Peyer's patch (tissue), 4 donors: ENCODE results near the gene ZFP64. TPM values are rescaled to one million over a fixed set of nuclear protein-coding genes. Genes with fewer than 3 reads are reported as not detected.
"Not testable (repeated sequence)": the region's sequence is repeated elsewhere in the genome, so short reads cannot be mapped to it uniquely, and the experiment has no call there.

Experiments
- DNase-seq, 3 donors: peaks; one replicate each; pipeline ENCODE4 v3.0.0-alpha.2; 2017 to 2019
- H3K27ac ChIP-seq, 4 donors: fragments of 200-600 bp; sonication (generic); one replicate each; pipeline ENCODE4 v1.5.1; 2016 to 2019
- H3K27me3 ChIP-seq, 2 donors: fragments of 200-600 bp; sonication (generic); one replicate each; pipeline ENCODE4 v1.5.1; 2019
- H3K36me3 ChIP-seq, 3 donors: fragments of 200-600 bp; sonication (generic); one replicate each; pipeline ENCODE4 v1.5.1; 2016 to 2019
- H3K4me1 ChIP-seq, 4 donors: fragments of 200-600 bp; sonication (generic); one replicate each; pipeline ENCODE4 v1.5.1; 2016 to 2019
- H3K4me3 ChIP-seq, 4 donors: fragments of 200-600 bp; sonication (generic); 1 replicate in 3 of 4; 2 replicates in 1 of 4; pipeline ENCODE4 v1.5.1; 2016 to 2019; ENCODE audit warnings: mild to moderate bottlenecking in 1 of 4
- H3K9me3 ChIP-seq, 4 donors: fragments of 200-600 bp; sonication (generic); one replicate each; pipeline ENCODE4 v1.5.1; 2016 to 2019; ENCODE audit warnings: mild to moderate bottlenecking in 1 of 4
- POLR2A ChIP-seq, 2 donors: fragments of 450-650 bp; IDR thresholded peaks; one replicate each; pipeline ENCODE4 v1.5.1; 2017; ENCODE audit warnings: antibody characterized with exemption in 2 of 2, mild to moderate bottlenecking in 2 of 2, moderate library complexity in 2 of 2
- total RNA-seq, 4 donors: library from RNA; depleted of rRNA; stranded (reverse); fragments of >200 nt; gene quantifications; one replicate each; pipeline ENCODE4 v1.1.0, GENCODE V29; 2016
- TF ChIP-seq, protein P1 (sequence below), 6 experiments: fragments of 450-650 bp in 4 of 6; fragments of 200-600 bp in 2 of 6; sonication (generic) in 1 of 6; IDR thresholded peaks; one replicate each; pipeline ENCODE4 v1.5.1; 2017 to 2019; ENCODE audit warnings: antibody characterized with exemption in 6 of 6, mild to moderate bottlenecking in 3 of 6, moderate library complexity in 1 of 6

Gene ZFP64
- total RNA-seq, 4 donors from 2014 or later: 10.5 to 32.9 (median 16.1) TPM

DNA sequence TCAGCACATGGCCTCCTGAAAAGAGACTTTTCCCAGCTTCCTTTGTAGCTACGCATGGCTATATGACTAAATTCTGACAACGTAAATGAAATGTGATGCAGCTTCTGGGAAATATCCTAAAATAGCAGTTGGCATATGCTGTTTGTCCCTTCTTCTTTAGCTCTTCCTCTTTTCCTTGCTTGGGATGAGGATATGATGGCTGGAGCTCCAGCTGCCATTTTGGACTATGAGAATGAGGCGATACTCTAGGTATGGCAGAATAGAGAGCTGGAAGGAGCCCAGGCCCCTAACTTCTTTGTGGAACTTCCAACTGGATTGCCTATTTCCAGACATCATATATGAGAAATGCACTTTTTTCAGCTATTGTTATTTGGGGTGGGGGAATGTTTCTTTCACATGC is 5.3 kb upstream of the ZFP64 start:
- H3K4me3 ChIP-seq: no peak overlapping the region
- no peaks in the 10 kb centered on the region for H3K9me3 ChIP-seq
- no peak overlapping the region for H3K27ac ChIP-seq
- TF ChIP-seq, protein P1, sequence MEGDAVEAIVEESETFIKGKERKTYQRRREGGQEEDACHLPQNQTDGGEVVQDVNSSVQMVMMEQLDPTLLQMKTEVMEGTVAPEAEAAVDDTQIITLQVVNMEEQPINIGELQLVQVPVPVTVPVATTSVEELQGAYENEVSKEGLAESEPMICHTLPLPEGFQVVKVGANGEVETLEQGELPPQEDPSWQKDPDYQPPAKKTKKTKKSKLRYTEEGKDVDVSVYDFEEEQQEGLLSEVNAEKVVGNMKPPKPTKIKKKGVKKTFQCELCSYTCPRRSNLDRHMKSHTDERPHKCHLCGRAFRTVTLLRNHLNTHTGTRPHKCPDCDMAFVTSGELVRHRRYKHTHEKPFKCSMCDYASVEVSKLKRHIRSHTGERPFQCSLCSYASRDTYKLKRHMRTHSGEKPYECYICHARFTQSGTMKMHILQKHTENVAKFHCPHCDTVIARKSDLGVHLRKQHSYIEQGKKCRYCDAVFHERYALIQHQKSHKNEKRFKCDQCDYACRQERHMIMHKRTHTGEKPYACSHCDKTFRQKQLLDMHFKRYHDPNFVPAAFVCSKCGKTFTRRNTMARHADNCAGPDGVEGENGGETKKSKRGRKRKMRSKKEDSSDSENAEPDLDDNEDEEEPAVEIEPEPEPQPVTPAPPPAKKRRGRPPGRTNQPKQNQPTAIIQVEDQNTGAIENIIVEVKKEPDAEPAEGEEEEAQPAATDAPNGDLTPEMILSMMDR (IDR thresholded peaks at IDR 0.05): no peak
- no peak for TF ChIP-seq POLR2A (IDR thresholded peaks at IDR 0.05)
- no peak for DNase-seq
- no peaks in the 10 kb centered on the region for H3K36me3 ChIP-seq
- peaks cover 0 to 4% (median 0%) of the 10 kb centered on the region in 4 donors for H3K4me1 ChIP-seq
- H3K27me3 ChIP-seq: no peaks in the 10 kb centered on the region

DNA sequence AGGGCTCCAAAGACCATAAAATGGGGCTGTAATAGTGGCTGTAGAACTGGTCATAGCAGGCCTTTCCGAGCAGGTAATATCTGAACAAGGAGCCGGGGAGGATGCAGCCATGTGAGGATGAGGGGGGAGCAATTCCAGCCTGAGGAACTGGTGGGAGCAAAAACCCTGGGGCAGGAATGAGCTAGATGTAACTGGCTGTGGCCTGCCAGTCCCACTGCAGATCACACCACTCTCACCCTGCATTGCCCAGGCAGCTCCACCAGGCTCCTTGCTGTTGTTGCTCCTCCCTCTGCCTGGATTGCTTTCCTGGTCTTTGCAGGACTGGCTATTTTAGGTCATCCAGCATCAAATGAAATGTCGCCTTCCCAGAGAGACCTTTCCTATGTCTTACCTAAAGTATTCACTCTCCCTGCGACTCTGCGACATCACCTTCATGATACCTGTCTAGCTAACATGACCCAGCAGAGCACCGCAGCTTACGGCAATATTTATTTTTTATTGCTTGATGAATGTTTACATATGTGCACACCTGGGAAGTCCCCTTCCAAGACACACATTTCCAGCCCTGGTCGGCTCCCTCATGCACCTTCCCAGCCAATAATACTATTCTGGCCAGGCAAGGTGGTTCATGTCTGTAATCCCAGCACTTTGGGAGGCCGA is 2.4 kb upstream of the ZFP64 start:
- no peak overlapping the region for H3K27ac ChIP-seq
- H3K4me1 ChIP-seq: peaks cover 0 to 9% (median 0%) of the 10 kb centered on the region in 4 donors
- no peaks in the 10 kb centered on the region for H3K9me3 ChIP-seq
- no peaks in the 10 kb centered on the region for H3K36me3 ChIP-seq
- no peaks in the 10 kb centered on the region for H3K27me3 ChIP-seq
- TF ChIP-seq POLR2A (IDR thresholded peaks at IDR 0.05): no peak
- TF ChIP-seq, protein P1 (IDR thresholded peaks at IDR 0.05): no peak
- no peak for DNase-seq
- H3K4me3 ChIP-seq: no peak overlapping the region

DNA sequence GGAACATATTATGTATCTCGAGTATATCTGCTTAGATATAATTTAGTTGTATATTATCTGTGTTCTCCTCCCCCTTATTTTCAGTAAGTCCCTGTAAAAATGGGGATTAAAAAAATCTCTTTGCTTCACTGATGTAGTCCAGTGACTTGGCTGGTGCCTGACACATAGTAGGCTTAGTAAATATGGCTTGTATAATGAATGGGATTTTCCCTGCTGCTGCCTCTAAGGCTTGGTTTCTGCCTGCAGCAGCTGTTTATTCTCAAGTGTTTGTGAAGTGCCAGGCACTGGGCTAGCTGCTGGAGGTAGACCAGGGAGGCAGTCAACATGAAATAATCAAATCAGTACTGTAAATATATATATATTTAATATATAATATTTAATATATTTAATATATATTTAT is 1.6 kb upstream of the ZFP64 start:
- DNase-seq: no peak
- Histone ChIP-seq H3K27me3 (no peaks in the 10 kb centered on the region), H3K4me1 (peaks cover 0 to 9% (median 0%) of the 10 kb centered on the region in 4 donors), H3K9me3 (no peaks in the 10 kb centered on the region), H3K4me3 (no peak overlapping the region), H3K36me3 (no peaks in the 10 kb centered on the region), H3K27ac (no peak overlapping the region)
- no peak for TF ChIP-seq POLR2A (IDR thresholded peaks at IDR 0.05)
- TF ChIP-seq, protein P1 (IDR thresholded peaks at IDR 0.05): no peak

DNA sequence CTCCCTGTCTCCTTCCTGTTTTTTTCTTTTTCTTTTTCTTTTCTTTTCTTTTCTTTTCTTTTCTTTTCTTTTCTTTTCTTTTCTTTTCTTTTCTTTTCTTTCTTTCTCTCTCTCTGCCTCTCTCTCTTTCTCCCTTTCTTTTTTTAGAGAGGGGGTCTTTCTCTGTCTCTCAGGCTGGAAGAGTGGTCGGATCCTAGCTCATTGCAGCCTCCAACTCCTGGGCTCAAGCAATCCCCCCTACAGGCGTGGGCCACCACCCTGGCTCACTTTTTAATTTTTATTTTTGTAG is 1.1 kb upstream of the ZFP64 start:
- H3K4me1 ChIP-seq, H3K36me3 ChIP-seq, H3K9me3 ChIP-seq, H3K27me3 ChIP-seq, DNase-seq, H3K27ac ChIP-seq: not testable (repeated sequence)
- peak overlapping the region in 1 of 4 donors; percentile 71 for H3K4me3 ChIP-seq

DNA sequence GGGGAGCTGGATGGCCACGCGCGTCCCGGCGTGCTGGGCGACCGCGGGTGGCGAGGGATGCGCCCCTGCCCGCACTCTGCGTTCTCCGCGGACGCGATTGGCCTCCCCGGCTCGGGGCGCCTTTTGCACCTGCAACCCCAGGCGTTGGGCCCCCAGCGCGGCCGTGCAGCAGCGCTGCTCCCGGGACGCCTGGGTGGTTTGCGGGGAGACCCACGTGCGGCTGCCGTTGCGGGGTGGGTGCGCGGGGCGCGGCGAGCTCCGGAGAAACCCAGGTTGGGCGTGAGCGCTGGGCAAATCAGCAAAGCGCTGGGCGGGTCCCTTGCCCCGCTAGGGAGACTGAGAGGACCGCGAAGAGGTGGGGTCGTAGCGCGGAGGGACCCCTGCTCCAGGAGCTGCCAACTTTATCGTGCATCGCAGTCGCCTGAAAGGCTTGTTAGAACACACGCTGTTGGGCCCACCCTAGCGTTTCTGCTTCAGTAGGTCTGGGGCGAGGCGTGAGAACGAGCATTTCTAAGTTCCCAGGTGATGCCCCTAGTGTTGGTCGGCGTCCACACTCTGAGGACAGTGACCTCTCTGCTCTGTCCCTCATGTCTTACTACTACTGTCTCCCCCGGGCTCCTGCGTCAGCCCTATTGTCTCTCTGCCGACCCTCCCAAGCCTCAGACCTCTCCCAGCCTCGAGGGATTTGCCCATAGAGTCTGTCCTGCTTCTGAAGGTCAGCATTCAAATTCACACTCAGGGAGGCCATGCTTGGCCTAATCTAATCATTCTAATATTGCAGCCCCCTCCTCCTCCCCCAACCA is 538 bp upstream of the ZFP64 start:
- H3K4me1 ChIP-seq: peaks cover 0 to 9% (median 0%) of the 10 kb centered on the region in 4 donors
- H3K9me3 ChIP-seq: no peaks in the 10 kb centered on the region
- H3K27ac ChIP-seq: peak overlapping the region; percentile 88 to 94 (median 88)
- DNase-seq: peak; percentile 52 to 75 (median 70)
- H3K27me3 ChIP-seq: no peaks in the 10 kb centered on the region
- H3K4me3 ChIP-seq: peak overlapping the region; percentile 71 to 87 (median 86)
- no peak for TF ChIP-seq POLR2A (IDR thresholded peaks at IDR 0.05)
- TF ChIP-seq, protein P1 (IDR thresholded peaks at IDR 0.05): peak in 4 of 6 experiments; percentile 12 to 35 (median 32)
- no peaks in the 10 kb centered on the region for H3K36me3 ChIP-seq

DNA sequence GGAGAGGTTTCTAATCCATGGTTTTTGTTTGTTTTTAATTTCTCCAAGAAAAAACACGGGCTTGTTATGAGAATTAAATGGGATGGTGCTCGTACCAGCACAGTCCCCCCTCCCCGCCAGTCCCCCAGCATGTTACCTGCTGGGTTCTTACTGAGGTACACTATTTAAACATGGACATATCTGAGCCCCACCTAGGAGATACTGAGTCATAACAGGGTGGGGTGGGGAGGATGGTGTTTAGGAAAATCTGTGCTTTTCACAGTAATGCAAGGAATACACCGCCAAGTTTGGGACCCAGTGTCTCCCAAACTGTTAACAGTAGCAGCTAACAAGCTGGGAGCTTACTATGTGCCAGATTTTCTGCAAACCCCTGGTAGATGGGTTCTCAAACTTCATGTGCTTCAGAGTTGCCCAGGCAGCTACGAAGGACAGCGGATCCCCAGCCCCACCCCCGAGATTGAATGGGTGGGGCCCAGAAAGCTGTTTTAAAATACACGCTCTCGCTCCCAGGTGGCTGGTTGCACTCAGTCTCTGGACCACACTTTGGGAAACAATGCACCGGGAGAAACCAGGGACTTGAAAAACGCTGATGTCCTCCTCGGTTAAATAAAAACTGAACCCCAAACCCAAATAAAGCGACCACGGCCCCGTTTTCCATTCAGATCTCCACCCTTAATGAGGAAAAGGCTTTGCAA is 995 bp downstream of the ZFP64 start:
- Histone ChIP-seq H3K9me3 (no peaks in the 10 kb centered on the region), H3K4me1 (peaks cover 0 to 9% (median 0%) of the 10 kb centered on the region in 4 donors), H3K27ac (peak overlapping the region; percentile 88 to 94 (median 88)), H3K27me3 (no peaks in the 10 kb centered on the region), H3K36me3 (peaks cover 0 to 14% (median 0%) of the 10 kb centered on the region in 3 donors), H3K4me3 (peak overlapping the region; percentile 71 to 87 (median 86))
- TF ChIP-seq POLR2A (IDR thresholded peaks at IDR 0.05): no peak
- TF ChIP-seq, protein P1 (IDR thresholded peaks at IDR 0.05): no peak
- peak; percentile 50 to 65 (median 62) for DNase-seq
